HEK293 (cell line): ENCODE data around the gene CTIF.

ENCODE experiments used
- CTCF ChIA-PET: fragments of 350-600 bp; formaldehyde crosslinking; extraction: SDS; loops from one replicate; lab custom pipeline; 2021; ENCODE audit warnings: antibody characterized with exemption; lab: Yijun Ruan, JAX
- POLR2A ChIA-PET: fragments of 300-600 bp; formaldehyde crosslinking; extraction: SDS; loops from one replicate; lab custom pipeline; 2020; ENCODE audit warnings: antibody characterized with exemption, inconsistent platforms; lab: Yijun Ruan, JAX
- H3K27ac ChIP-seq: fragments of 200-500 bp; sonication (Bioruptor generic); 2 replicates; pipeline ENCODE4 v1.5.1; 2014; ENCODE audit warnings: low read depth, low read length, control low read depth, inconsistent platforms; ENCODE audit errors: extremely low read depth
- H3K36me3 ChIP-seq, 2 experiments: fragments of 200-500 bp in 1 of 2; sonication (Bioruptor generic) in 1 of 2; 1 replicate in 1 of 2; 2 replicates in 1 of 2; pipeline ENCODE4 v1.5.1; 2014 to 2017; ENCODE audit warnings: inconsistent platforms in 2 of 2, low read length in 2 of 2; ENCODE audit not compliant: control insufficient read depth in 2 of 2, insufficient read depth in 1 of 2
- H3K4me1 ChIP-seq: fragments of 200-500 bp; sonication (Bioruptor generic); 2 replicates; pipeline ENCODE4 v1.5.1; 2014; ENCODE audit warnings: mild to moderate bottlenecking, low read length, inconsistent platforms; ENCODE audit not compliant: control insufficient read depth, insufficient read depth
- H3K4me3 ChIP-seq: 2 replicates; pipeline ENCODE4 v1.5.1; 2011; ENCODE audit warnings: low read depth, mild to moderate bottlenecking, control low read depth, low read length, moderate library complexity
- H3K9me3 ChIP-seq: fragments of 200-500 bp; sonication (Bioruptor generic); 2 replicates; pipeline ENCODE4 v1.5.1; 2014; ENCODE audit warnings: low read depth, low read length, inconsistent platforms; ENCODE audit not compliant: control insufficient read depth, insufficient read depth
- GLIS1 ChIP-seq: fragments of 450-650 bp; formaldehyde crosslinking; IDR thresholded peaks from 2 replicates; pipeline ENCODE4 v1.5.1; 2016; ENCODE audit warnings: missing biosample characterization, missing genetic modification characterization
- TCF7L2 ChIP-seq: IDR thresholded peaks from 2 replicates; pipeline ENCODE4 v1.6.1; 2011; ENCODE audit warnings: low read depth, mild to moderate bottlenecking, inconsistent platforms, low read length, moderate library complexity, borderline replicate concordance
- ZBTB17 ChIP-seq: fragments of 450-650 bp; formaldehyde crosslinking; IDR thresholded peaks from 2 replicates; pipeline ENCODE4 v1.5.1; 2016; ENCODE audit warnings: missing biosample characterization, missing genetic modification characterization
- ZIC2 ChIP-seq: fragments of 450-650 bp; formaldehyde crosslinking; IDR thresholded peaks from 2 replicates; pipeline ENCODE4 v1.5.1; 2016; ENCODE audit warnings: missing biosample characterization, missing genetic modification characterization
- ZNF133 ChIP-seq: fragments of 450-650 bp; formaldehyde crosslinking; IDR thresholded peaks from 2 replicates; pipeline ENCODE4 v1.5.1; 2016; ENCODE audit warnings: missing biosample characterization, missing genetic modification characterization
- ZNF19 ChIP-seq: fragments of 450-650 bp; formaldehyde crosslinking; IDR thresholded peaks from 2 replicates; pipeline ENCODE4; 2016; ENCODE audit warnings: missing biosample characterization, missing genetic modification characterization, low read depth
- ZNF341 ChIP-seq: fragments of 450-650 bp; formaldehyde crosslinking; IDR thresholded peaks from 2 replicates; pipeline ENCODE4; 2016; ENCODE audit warnings: low read depth, missing biosample characterization, missing genetic modification characterization
- ZNF366 ChIP-seq: fragments of 450-650 bp; formaldehyde crosslinking; conservative IDR thresholded peaks from 2 replicates; pipeline ENCODE4 v1.5.1; 2016; ENCODE audit warnings: missing biosample characterization, missing genetic modification characterization
- ZNF48 ChIP-seq: fragments of 450-650 bp; formaldehyde crosslinking; IDR thresholded peaks from 2 replicates; pipeline ENCODE4 v1.5.1; 2016; ENCODE audit warnings: missing biosample characterization, missing genetic modification characterization
- ZNF544 ChIP-seq: fragments of 450-650 bp; formaldehyde crosslinking; IDR thresholded peaks from 2 replicates; pipeline ENCODE4 v1.5.0; 2017; ENCODE audit warnings: missing biosample characterization, missing genetic modification characterization
- ZNF623 ChIP-seq: fragments of 450-650 bp; formaldehyde crosslinking; IDR thresholded peaks from 2 replicates; pipeline ENCODE4 v1.5.1; 2016; ENCODE audit warnings: missing biosample characterization, missing genetic modification characterization
- ZNF830 ChIP-seq: fragments of 450-650 bp; IDR thresholded peaks from 2 replicates; pipeline ENCODE4 v1.5.0; 2018; ENCODE audit warnings: missing biosample characterization, missing genetic modification characterization, low read depth, mild to moderate bottlenecking, moderate library complexity
- TF ChIP-seq, protein P1 (sequence below): fragments of 450-650 bp; formaldehyde crosslinking; IDR thresholded peaks from 2 replicates; pipeline ENCODE4 v1.5.1; 2016; ENCODE audit warnings: missing biosample characterization, missing genetic modification characterization
- TF ChIP-seq, protein P2 (sequence below): fragments of 450-650 bp; formaldehyde crosslinking; IDR thresholded peaks from 2 replicates; pipeline ENCODE4 v1.5.1; 2016; ENCODE audit warnings: missing biosample characterization, missing genetic modification characterization
- TF ChIP-seq, protein P3 (sequence below): fragments of 450-650 bp; formaldehyde crosslinking; optimal IDR thresholded peaks from 2 replicates; pipeline ENCODE3; 2016; ENCODE audit warnings: missing biosample characterization, mild to moderate bottlenecking, missing genetic modification characterization
- TF ChIP-seq, protein P4 (sequence below): fragments of 450-650 bp; formaldehyde crosslinking; IDR thresholded peaks from 2 replicates; pipeline ENCODE4 v1.5.1; 2016; ENCODE audit warnings: missing biosample characterization, missing genetic modification characterization

Gene CTIF

DNA sequence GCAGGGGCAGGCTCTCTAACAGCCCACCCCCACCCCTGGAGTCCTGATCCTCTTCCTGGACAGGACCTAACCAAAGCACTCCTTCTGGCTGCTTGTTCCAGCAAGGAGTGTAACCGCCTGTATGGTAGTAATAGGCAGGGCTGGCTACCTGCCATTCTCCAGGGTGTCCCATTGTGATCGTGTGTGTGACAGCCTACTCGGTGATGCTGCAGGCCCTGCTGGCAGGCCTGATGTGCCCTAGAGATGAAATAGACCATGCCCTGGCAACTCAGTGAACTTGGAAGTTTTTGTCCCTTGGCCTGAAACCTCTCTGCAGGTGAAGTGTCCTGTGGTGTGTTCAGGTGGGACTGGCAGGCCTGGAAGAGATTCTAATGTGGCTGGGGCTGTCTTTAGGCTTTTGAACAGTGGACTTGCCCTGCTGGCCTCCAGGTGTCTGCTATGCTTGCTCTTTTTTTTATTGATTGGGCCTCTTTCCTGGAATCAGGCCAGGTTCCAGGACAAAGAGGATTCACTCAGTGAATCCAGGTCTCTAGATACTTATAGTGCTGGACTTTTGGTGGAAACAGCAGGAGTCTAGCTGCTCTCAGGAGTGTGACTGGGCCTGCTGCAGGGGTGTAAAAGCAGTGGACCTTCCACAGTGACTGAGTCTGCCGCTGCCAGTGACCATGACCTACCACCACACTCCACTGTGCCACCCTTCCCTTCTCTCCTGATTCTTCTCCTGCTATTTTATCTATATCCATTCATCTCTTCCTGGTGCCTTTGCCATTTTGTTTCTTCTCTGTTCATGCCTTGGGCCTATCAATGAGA is 132.1 kb downstream of the CTIF start:
- no peak for TF ChIP-seq ZNF341
- no peak for TF ChIP-seq ZNF623
- no peak for TF ChIP-seq GLIS1 (tag by site-specific recombination)
- no peak for TF ChIP-seq ZNF544 (tag by site-specific recombination)
- no peak for TF ChIP-seq ZNF830 (tag by site-specific recombination)
- TF ChIP-seq, protein P1, sequence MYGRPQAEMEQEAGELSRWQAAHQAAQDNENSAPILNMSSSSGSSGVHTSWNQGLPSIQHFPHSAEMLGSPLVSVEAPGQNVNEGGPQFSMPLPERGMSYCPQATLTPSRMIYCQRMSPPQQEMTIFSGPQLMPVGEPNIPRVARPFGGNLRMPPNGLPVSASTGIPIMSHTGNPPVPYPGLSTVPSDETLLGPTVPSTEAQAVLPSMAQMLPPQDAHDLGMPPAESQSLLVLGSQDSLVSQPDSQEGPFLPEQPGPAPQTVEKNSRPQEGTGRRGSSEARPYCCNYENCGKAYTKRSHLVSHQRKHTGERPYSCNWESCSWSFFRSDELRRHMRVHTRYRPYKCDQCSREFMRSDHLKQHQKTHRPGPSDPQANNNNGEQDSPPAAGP (tag by site-specific recombination): no peak
- POLR2A ChIA-PET: no interaction called here

DNA sequence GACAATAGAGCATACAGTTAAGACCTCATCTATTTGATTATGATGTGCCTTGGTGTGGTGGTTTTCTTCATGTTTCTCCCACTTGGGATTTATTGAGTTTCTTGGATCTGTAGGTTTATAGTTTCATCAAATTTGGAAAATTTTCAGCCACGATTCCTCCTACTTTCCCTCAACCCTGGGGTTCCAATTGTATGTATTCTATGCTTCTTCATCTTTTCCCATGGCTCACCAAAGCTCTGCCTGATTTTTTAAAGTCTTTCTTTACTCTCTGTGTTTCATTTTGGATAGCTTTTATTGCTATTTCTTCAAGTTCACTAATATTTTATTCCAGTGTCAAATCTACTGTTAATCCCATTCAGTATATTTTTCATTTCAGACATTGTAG is 132.7 kb downstream of the CTIF start:
- Histone ChIP-seq H3K4me1 (no peaks in the 10 kb centered on the region), H3K9me3 (no peaks in the 10 kb centered on the region), H3K4me3 (no peak overlapping the region), H3K27ac (no peak overlapping the region), H3K36me3 (peaks cover 0 to 9% of the 10 kb centered on the region in 2 experiments; a peak in 2 of 3 replicates)
- CTCF ChIA-PET: interaction anchor here (1.0 kb wide), 1 partner anchor 195 kb away, joined by 4 read pairs; no protein-coding TSS in a partner anchor
- TF ChIP-seq, protein P2, sequence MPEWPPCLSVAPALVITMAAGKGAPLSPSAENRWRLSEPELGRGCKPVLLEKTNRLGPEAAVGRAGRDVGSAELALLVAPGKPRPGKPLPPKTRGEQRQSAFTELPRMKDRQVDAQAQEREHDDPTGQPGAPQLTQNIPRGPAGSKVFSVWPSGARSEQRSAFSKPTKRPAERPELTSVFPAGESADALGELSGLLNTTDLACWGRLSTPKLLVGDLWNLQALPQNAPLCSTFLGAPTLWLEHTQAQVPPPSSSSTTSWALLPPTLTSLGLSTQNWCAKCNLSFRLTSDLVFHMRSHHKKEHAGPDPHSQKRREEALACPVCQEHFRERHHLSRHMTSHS: no peak
- no peak for TF ChIP-seq ZNF19
- TF ChIP-seq ZNF133 (tag by site-specific recombination): peak; percentile 93
- no peak for TF ChIP-seq ZNF623
- no peak for TF ChIP-seq ZNF366 (tag by site-specific recombination)
- TF ChIP-seq, protein P3, sequence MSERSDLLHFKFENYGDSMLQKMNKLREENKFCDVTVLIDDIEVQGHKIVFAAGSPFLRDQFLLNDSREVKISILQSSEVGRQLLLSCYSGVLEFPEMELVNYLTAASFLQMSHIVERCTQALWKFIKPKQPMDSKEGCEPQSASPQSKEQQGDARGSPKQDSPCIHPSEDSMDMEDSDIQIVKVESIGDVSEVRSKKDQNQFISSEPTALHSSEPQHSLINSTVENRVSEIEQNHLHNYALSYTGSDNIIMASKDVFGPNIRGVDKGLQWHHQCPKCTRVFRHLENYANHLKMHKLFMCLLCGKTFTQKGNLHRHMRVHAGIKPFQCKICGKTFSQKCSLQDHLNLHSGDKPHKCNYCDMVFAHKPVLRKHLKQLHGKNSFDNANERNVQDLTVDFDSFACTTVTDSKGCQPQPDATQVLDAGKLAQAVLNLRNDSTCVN: no peak
- no peak for TF ChIP-seq TCF7L2
- POLR2A ChIA-PET: no interaction called here

More for the DNA sequence above, 132.1 kb downstream of the CTIF start:
- CTCF ChIA-PET: interaction anchor here (1.0 kb wide), 1 partner anchor 195 kb away, joined by 4 read pairs; no protein-coding TSS in a partner anchor
- Histone ChIP-seq H3K36me3 (peaks cover 0 to 9% of the 10 kb centered on the region in 2 experiments; a peak in 2 of 3 replicates), H3K9me3 (no peaks in the 10 kb centered on the region), H3K4me1 (no peaks in the 10 kb centered on the region), H3K27ac (no peak overlapping the region), H3K4me3 (no peak overlapping the region)

DNA sequence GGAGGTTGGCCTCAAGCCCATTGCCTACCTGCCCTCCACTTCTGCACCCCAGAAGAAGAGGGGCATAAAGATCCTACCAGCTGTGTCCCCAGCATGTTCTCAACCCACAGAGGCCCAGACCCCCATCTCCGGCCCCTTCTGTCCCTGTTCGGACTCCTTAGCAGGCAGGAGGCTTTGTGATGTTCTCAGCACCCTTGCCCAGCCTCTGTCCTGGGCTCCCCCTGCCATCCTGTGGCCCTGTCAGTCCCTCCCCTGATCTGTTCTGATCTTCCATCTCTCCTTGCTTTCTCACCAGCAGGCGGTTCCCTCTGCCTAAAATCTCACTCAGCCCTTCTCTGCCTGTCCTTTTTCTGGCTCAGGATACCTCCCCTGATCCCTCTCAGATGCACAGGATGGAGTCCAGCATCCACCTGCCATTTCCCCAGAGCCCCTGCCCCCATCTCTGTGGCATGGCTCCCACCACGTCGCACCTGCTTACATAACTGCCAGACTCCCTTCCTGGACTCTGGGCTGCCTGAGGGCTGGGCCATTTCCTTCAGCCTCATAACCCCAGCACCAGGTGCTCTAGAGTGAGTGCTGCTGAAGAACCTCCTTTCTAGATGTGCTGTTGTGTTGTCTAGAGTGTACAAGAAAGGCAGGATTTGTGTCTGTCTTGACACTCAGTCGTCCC is 134.0 kb downstream of the CTIF start:
- ChIA-PET POLR2A (no interaction called here), CTCF (interaction anchor here (0.6 to 3.0 kb wide), 4 partner anchors 198 to 721 kb away, joined by 4 to 35 read pairs (median 11); no protein-coding TSS in a partner anchor)
- H3K4me3 ChIP-seq: no peak overlapping the region
- H3K27ac ChIP-seq: no peak overlapping the region
- peaks cover 0 to 9% of the 10 kb centered on the region in 2 experiments; a peak in 2 of 3 replicates for H3K36me3 ChIP-seq
- TF ChIP-seq ZIC2: no peak
- TF ChIP-seq ZNF48 (tag by site-specific recombination): no peak
- TF ChIP-seq ZBTB17 (tag by site-specific recombination): no peak
- TF ChIP-seq, protein P4, sequence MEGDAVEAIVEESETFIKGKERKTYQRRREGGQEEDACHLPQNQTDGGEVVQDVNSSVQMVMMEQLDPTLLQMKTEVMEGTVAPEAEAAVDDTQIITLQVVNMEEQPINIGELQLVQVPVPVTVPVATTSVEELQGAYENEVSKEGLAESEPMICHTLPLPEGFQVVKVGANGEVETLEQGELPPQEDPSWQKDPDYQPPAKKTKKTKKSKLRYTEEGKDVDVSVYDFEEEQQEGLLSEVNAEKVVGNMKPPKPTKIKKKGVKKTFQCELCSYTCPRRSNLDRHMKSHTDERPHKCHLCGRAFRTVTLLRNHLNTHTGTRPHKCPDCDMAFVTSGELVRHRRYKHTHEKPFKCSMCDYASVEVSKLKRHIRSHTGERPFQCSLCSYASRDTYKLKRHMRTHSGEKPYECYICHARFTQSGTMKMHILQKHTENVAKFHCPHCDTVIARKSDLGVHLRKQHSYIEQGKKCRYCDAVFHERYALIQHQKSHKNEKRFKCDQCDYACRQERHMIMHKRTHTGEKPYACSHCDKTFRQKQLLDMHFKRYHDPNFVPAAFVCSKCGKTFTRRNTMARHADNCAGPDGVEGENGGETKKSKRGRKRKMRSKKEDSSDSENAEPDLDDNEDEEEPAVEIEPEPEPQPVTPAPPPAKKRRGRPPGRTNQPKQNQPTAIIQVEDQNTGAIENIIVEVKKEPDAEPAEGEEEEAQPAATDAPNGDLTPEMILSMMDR (tag by site-specific recombination): no peak
- H3K9me3 ChIP-seq: no peaks in the 10 kb centered on the region
- H3K4me1 ChIP-seq: no peaks in the 10 kb centered on the region
